GM12892 (cell line): ENCODE measurements around the gene XKR7.

Experiments
- POLR2A ChIP-seq: IDR thresholded peaks from 2 replicates; pipeline ENCODE4 v1.6.1; 2011; ENCODE audit warnings: low read depth, low read length, control low read depth
- POLR2AphosphoS5 ChIP-seq: IDR thresholded peaks from 2 replicates; pipeline ENCODE4 v1.6.1; 2011; ENCODE audit warnings: low read depth, low read length, control low read depth

- TF ChIP-seq POLR2AphosphoS5: no peak
- TF ChIP-seq POLR2A: no peak
These were observed 16.8 kb upstream of the XKR7 start for GRCh38 chr20:31951203-31951529.
